K562 (cell line): Measurements from ENCODE around the gene AKNAD1.

Experiments used
- ADNP ChIP-seq: fragments of 200-800 bp; sonication (Bioruptor generic); IDR thresholded peaks from 2 replicates; pipeline ENCODE4 v1.6.1; 2016; ENCODE audit warnings: missing genetic modification characterization, missing compliant biosample characterization
- CBX3 ChIP-seq, 2 experiments: IDR thresholded peaks; 1 replicate in 1 of 2; 2 replicates in 1 of 2; pipeline ENCODE4 v1.6.1; 2012; ENCODE audit warnings: inconsistent platforms in 2 of 2, low read length in 2 of 2, borderline replicate concordance in 1 of 2, control low read depth in 1 of 2
- EZH2 ChIP-seq: IDR thresholded peaks from 2 replicates; pipeline ENCODE4 v1.6.1; 2012; ENCODE audit warnings: low read depth, mild to moderate bottlenecking, inconsistent platforms, low read length, borderline replicate concordance
- NFATC3 ChIP-seq: fragments of 450-650 bp; IDR thresholded peaks from 2 replicates; pipeline ENCODE4 v1.6.1; 2017; ENCODE audit warnings: mild to moderate bottlenecking
- RFX5 ChIP-seq: IDR thresholded peaks from 2 replicates; pipeline ENCODE4 v1.6.1; 2011; ENCODE audit warnings: low read depth, mild to moderate bottlenecking, improper control_type of control experiment, low read length
- SIRT6 ChIP-seq: IDR thresholded peaks from one replicate; pipeline ENCODE4 v1.6.1; 2012; ENCODE audit warnings: low read depth, mild to moderate bottlenecking, control low read depth, inconsistent platforms, low read length, moderate library complexity
- SNRNP70 ChIP-seq: fragments of 200-400 bp; formaldehyde crosslinking; optimal IDR thresholded peaks from 2 replicates; pipeline ENCODE3; 2017; ENCODE audit warnings: low read depth, low read length
- ZNF644 ChIP-seq: fragments of 200-800 bp; sonication (Bioruptor generic); IDR thresholded peaks from 2 replicates; pipeline ENCODE4 v1.6.1; 2016; ENCODE audit warnings: low read depth, missing genetic modification characterization, missing compliant biosample characterization
- TF ChIP-seq, protein P1 (sequence below), 2 experiments: fragments of 450-650 bp in 1 of 2; sonication (generic) in 1 of 2; formaldehyde crosslinking in 1 of 2; IDR thresholded peaks in 1 of 2; conservative IDR thresholded peaks in 1 of 2; 2 replicates each; pipeline versions ENCODE4 v1.6.1 to v1.8.1; 2016 to 2023; ENCODE audit warnings: mild to moderate bottlenecking in 2 of 2, moderate library complexity in 2 of 2, inconsistent platforms in 1 of 2, missing genetic modification reagents in 1 of 2
- TF ChIP-seq, protein P2 (sequence below): fragments of 150-350 bp; IDR thresholded peaks from 2 replicates; pipeline ENCODE4 v1.6.1; 2014; ENCODE audit warnings: low read depth, mild to moderate bottlenecking, low read length, borderline replicate concordance
- TF ChIP-seq, protein P3 (sequence below): sonication (generic); formaldehyde crosslinking; IDR thresholded peaks from 2 replicates; pipeline ENCODE4 v1.8.1; 2023; ENCODE audit warnings: mild to moderate bottlenecking, missing genetic modification reagents
- TF ChIP-seq, protein P4 (sequence below): fragments of 450-650 bp; formaldehyde crosslinking; IDR thresholded peaks from 2 replicates; pipeline ENCODE4 v1.4.0; 2022; ENCODE audit warnings: missing genetic modification characterization

DNA sequence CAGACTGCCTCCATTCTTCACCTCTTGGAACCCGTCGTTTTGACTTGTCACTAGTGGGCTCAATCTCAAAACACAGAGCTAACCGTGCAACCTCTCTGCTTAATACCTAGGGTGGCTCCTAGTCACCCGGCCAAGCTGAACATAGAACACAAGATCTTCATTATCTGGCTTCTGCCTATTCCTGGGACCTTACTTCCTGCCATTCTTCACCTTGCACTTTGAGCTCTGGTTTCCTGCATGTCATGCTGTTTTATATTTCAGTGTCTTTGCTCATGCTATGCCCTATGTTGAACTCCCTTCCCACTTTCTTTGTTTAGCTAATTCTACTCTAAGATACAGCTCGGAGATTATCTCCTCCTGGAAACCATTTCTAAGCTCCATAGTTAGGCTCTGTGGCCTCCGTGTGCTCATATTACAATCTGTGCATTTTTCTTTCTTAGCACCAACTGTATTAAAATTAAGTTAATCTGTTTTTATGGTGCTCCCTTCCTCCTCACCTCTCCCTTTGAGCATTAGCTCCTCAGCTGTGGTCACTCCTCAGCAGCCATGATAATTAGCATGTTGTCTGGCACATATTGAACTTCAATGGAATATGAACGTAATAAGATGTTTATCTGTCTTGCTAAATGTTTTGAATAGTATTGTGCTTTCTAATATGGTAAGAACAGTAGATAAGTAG is 33.0 kb upstream of the AKNAD1 start:
- TF ChIP-seq, protein P1, sequence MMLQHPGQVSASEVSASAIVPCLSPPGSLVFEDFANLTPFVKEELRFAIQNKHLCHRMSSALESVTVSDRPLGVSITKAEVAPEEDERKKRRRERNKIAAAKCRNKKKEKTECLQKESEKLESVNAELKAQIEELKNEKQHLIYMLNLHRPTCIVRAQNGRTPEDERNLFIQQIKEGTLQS (IDR thresholded peaks at IDR 0.05), result no peak
- TF ChIP-seq, protein P1 (CRISPR knock-in tag; conservative IDR thresholded peaks at IDR 0.05), result no peak
- TF ChIP-seq ADNP (tag) (no peak), SIRT6 (no peak), EZH2 (no peak), SNRNP70 (no peak), CBX3 (IDR thresholded peaks at IDR 0.05; ENCODE audit: borderline replicate concordance in 1 of 2, low read length in 2 of 2) (no peak), ZNF644 (no peak), NFATC3 (no peak), RFX5 (no peak)
- TF ChIP-seq, protein P2, sequence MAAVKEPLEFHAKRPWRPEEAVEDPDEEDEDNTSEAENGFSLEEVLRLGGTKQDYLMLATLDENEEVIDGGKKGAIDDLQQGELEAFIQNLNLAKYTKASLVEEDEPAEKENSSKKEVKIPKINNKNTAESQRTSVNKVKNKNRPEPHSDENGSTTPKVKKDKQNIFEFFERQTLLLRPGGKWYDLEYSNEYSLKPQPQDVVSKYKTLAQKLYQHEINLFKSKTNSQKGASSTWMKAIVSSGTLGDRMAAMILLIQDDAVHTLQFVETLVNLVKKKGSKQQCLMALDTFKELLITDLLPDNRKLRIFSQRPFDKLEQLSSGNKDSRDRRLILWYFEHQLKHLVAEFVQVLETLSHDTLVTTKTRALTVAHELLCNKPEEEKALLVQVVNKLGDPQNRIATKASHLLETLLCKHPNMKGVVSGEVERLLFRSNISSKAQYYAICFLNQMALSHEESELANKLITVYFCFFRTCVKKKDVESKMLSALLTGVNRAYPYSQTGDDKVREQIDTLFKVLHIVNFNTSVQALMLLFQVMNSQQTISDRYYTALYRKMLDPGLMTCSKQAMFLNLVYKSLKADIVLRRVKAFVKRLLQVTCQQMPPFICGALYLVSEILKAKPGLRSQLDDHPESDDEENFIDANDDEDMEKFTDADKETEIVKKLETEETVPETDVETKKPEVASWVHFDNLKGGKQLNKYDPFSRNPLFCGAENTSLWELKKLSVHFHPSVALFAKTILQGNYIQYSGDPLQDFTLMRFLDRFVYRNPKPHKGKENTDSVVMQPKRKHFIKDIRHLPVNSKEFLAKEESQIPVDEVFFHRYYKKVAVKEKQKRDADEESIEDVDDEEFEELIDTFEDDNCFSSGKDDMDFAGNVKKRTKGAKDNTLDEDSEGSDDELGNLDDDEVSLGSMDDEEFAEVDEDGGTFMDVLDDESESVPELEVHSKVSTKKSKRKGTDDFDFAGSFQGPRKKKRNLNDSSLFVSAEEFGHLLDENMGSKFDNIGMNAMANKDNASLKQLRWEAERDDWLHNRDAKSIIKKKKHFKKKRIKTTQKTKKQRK, result no peak
- TF ChIP-seq, protein P3, sequence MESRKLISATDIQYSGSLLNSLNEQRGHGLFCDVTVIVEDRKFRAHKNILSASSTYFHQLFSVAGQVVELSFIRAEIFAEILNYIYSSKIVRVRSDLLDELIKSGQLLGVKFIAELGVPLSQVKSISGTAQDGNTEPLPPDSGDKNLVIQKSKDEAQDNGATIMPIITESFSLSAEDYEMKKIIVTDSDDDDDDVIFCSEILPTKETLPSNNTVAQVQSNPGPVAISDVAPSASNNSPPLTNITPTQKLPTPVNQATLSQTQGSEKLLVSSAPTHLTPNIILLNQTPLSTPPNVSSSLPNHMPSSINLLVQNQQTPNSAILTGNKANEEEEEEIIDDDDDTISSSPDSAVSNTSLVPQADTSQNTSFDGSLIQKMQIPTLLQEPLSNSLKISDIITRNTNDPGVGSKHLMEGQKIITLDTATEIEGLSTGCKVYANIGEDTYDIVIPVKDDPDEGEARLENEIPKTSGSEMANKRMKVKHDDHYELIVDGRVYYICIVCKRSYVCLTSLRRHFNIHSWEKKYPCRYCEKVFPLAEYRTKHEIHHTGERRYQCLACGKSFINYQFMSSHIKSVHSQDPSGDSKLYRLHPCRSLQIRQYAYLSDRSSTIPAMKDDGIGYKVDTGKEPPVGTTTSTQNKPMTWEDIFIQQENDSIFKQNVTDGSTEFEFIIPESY (CRISPR knock-in tag), result no peak
- TF ChIP-seq, protein P4, sequence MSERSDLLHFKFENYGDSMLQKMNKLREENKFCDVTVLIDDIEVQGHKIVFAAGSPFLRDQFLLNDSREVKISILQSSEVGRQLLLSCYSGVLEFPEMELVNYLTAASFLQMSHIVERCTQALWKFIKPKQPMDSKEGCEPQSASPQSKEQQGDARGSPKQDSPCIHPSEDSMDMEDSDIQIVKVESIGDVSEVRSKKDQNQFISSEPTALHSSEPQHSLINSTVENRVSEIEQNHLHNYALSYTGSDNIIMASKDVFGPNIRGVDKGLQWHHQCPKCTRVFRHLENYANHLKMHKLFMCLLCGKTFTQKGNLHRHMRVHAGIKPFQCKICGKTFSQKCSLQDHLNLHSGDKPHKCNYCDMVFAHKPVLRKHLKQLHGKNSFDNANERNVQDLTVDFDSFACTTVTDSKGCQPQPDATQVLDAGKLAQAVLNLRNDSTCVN (CRISPR knock-in tag), result no peak
